IPS DF 19.7 (cell line): ENCODE data around the gene ADCK2.

Source experiments
- DNase-seq: peaks from one replicate; pipeline ENCODE4 v3.0.0-alpha.2; 2013; ENCODE audit warnings: low read depth, low spot score

ADCK2 gene

DNA sequence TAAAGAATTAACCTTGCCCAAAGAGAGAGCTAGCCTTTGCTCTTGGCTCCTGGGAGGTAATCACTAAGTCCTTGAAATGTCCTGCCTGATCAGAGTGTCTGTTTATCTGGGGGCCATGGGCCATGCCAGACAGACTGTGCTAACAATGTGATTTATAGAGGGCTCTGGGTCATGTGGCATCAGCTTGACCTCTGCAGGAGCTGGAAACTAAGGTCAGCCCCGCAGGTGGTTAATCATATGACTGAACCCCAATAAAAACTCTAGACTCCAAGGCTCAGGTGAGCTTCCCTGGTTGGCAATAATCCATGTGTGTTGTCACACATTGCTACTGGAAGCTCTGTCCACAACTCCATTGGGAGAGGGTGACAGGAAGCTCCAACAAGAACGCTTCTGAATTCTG, 71.3 kb downstream of the ADCK2 start:
- no peak for DNase-seq
